GM12878 (cell line): Measurements from ENCODE around the gene ZNF282. TPM values are rescaled to one million over a fixed set of nuclear protein-coding genes. Genes with fewer than 3 reads are reported as not detected.
A peak's percentile ranks its signal among the peaks of the same experiment; 100 is the strongest.

Experiments used
- CBX5 ChIP-seq: sonication (generic); IDR thresholded peaks from 2 replicates; pipeline ENCODE4 v1.6.1; 2016; ENCODE audit warnings: low read depth, moderate library complexity, mild to moderate bottlenecking, inconsistent platforms
- E4F1 ChIP-seq: fragments of 450-650 bp; IDR thresholded peaks from 2 replicates; pipeline ENCODE4 v1.6.1; 2018; ENCODE audit warnings: borderline replicate concordance, mild to moderate bottlenecking; ENCODE audit not compliant: partially characterized antibody
- EP300 ChIP-seq, 2 experiments: fragments of 150-350 bp in 1 of 2; IDR thresholded peaks; 2 replicates each; pipeline ENCODE4 v1.6.1; 2011 to 2012; ENCODE audit warnings: low read depth in 2 of 2, low read length in 2 of 2, borderline replicate concordance in 1 of 2, improper control_type of control experiment in 1 of 2, inconsistent platforms in 1 of 2; ENCODE audit not compliant: control insufficient read depth in 1 of 2
- FOXK2 ChIP-seq: fragments of 450-650 bp; IDR thresholded peaks from 2 replicates; pipeline ENCODE4 v1.6.1; 2017; ENCODE audit warnings: mild to moderate bottlenecking, moderate library complexity
- GABPA ChIP-seq: IDR thresholded peaks from 2 replicates; pipeline ENCODE4 v1.6.1; 2014; ENCODE audit warnings: antibody characterized with exemption, low read depth, mild to moderate bottlenecking, inconsistent platforms
- GATAD2B ChIP-seq: fragments of 450-650 bp; conservative IDR thresholded peaks from 2 replicates; pipeline ENCODE4 v1.6.1; 2017; ENCODE audit warnings: low read depth, mild to moderate bottlenecking, moderate library complexity
- MAX ChIP-seq: IDR thresholded peaks from 2 replicates; pipeline ENCODE4 v1.6.1; 2012; ENCODE audit warnings: low read depth, low read length, improper control_type of control experiment
- MEF2B ChIP-seq: fragments of 450-650 bp; IDR thresholded peaks from 2 replicates; pipeline ENCODE4 v1.6.1; 2018; ENCODE audit warnings: mild to moderate bottlenecking, moderate library complexity; ENCODE audit not compliant: partially characterized antibody, poor library complexity, severe bottlenecking
- POLR2AphosphoS2 ChIP-seq: IDR thresholded peaks from 2 replicates; pipeline ENCODE4 v1.6.1; 2011; ENCODE audit warnings: low read depth, mild to moderate bottlenecking, low read length, improper control_type of control experiment, moderate library complexity
- PRDM15 ChIP-seq: fragments of 450-650 bp; formaldehyde crosslinking; IDR thresholded peaks from 2 replicates; pipeline ENCODE4 v1.4.0; 2020; ENCODE audit warnings: mild to moderate bottlenecking, moderate library complexity
- RFX5 ChIP-seq: IDR thresholded peaks from 2 replicates; pipeline ENCODE4 v1.6.1; 2011; ENCODE audit warnings: low read depth, low read length, improper control_type of control experiment
- SMAD1 ChIP-seq: fragments of 450-650 bp; IDR thresholded peaks from 2 replicates; pipeline ENCODE4 v1.6.1; 2018; ENCODE audit warnings: mild to moderate bottlenecking, low read depth; ENCODE audit not compliant: partially characterized antibody
- SREBF2 ChIP-seq: IDR thresholded peaks from 2 replicates; pipeline ENCODE4 v1.6.1; 2012; ENCODE audit warnings: mild to moderate bottlenecking, low read length
- YBX1 ChIP-seq: fragments of 450-650 bp; IDR thresholded peaks from 2 replicates; pipeline ENCODE4 v1.6.1; 2016; ENCODE audit warnings: antibody characterized with exemption
- ZBTB33 ChIP-seq: fragments of 450-650 bp; IDR thresholded peaks from 2 replicates; pipeline ENCODE4 v1.6.1; 2017; ENCODE audit warnings: mild to moderate bottlenecking
- ZBTB40 ChIP-seq: fragments of 450-650 bp; IDR thresholded peaks from 2 replicates; pipeline ENCODE4 v1.6.1; 2016; ENCODE audit warnings: mild to moderate bottlenecking, moderate library complexity, borderline replicate concordance
- polyA plus RNA-seq, 11 experiments: library from polyadenylated mRNA; depleted of rRNA in 4 of 11; unstranded in 6 of 11; stranded (reverse) in 5 of 11; fragments of >200 nt; fragmentation: Nextera tagmentation in 4 of 11; fragmentation: Illumina TruSeq in 1 of 11; extraction: Ambion mirVana in 4 of 11; extraction: Trizol in 1 of 11; gene quantifications; 1 replicate in 1 of 11; 2 replicates in 10 of 11; pipeline versions ENCODE4 v1.2.1 to v1.2.3, GENCODE V29; 2011 to 2016; ENCODE audit warnings: inconsistent platforms in 2 of 11, missing spikeins in 2 of 11, low read depth in 1 of 11
- total RNA-seq, 4 experiments: library from RNA; depleted of rRNA in 3 of 4; stranded (reverse); fragments of >200 nt in 3 of 4; fragmentation: Illumina TruSeq in 1 of 4; extraction: Trizol in 1 of 4; gene quantifications; 2 replicates each; pipeline versions ENCODE4 v1.2.1 to v1.2.3, GENCODE V29; 2013 to 2021

ZNF282 gene
- total and polyA plus RNA-seq, 10 of the 15 experiments (the other 5 are each of a cell fraction or from before 2014, with no cell fraction given) = 0.35 to 28.4 (median 8.1) TPM

- TF ChIP-seq ZBTB40 (no peak), MEF2B (no peak), POLR2AphosphoS2 (no peak), GATAD2B (peak; percentile 82), MAX (peak; percentile 96), SMAD1 (no peak), RFX5 (no peak), FOXK2 (no peak), ZBTB33 (no peak), PRDM15 (CRISPR knock-in tag) (no peak), CBX5 (0 out of 2 replicates have a peak, but pooled peaks have one; percentile 18), EP300 (IDR thresholded peaks at IDR 0.05; ENCODE audit: borderline replicate concordance in 1 of 2, control insufficient read depth in 1 of 2, low read depth in 2 of 2, low read length in 2 of 2) (no peak), GABPA (no peak), E4F1 (no peak), SREBF2 (no peak), YBX1 (no peak)
Measured at GRCh38 chr7:149261829-149262617, 66.7 kb downstream of the ZNF282 start, which contains the start of gene ZNF783 (continued).
